Measurements from ENCODE around the gene PEX5. TPM values are rescaled to one million over a fixed set of nuclear protein-coding genes. Genes with fewer than 3 reads are reported as not detected.
"Not testable (repeated sequence)": the region's sequence is repeated elsewhere in the genome, so short reads cannot be mapped to it uniquely, and the experiment has no call there.

The PEX5 gene
- total RNA-seq, 1 donor from 2014 or later = 22.2 TPM

GRCh38 chr12:7160183-7160582 lies 29.3 kb upstream of the PEX5 start:
- no peak for DNase-seq (ENCODE audit: low read depth in 2 of 2)

- DNase-seq (ENCODE audit: low read depth in 2 of 2) = no peak
Measured at GRCh38 chr12:7161327-7161726, 28.2 kb upstream of the PEX5 start.

- DNase-seq (ENCODE audit: low read depth in 2 of 2) = no peak
Measured at GRCh38 chr12:7161811-7162210, 27.7 kb upstream of the PEX5 start.

- DNase-seq (ENCODE audit: low read depth in 2 of 2) = peak; percentile 19 to 28
Measured at GRCh38 chr12:7162691-7163114, 26.8 kb upstream of the PEX5 start.

- DNase-seq (ENCODE audit: low read depth in 2 of 2) = no peak
Measured at GRCh38 chr12:7169951-7170350, 19.5 kb upstream of the PEX5 start.

- no peak for DNase-seq (ENCODE audit: low read depth in 2 of 2)
Measured at GRCh38 chr12:7171854-7172253, 17.6 kb upstream of the PEX5 start.

- DNase-seq (ENCODE audit: low read depth in 2 of 2) = no peak
Measured at GRCh38 chr12:7175493-7175892, 14.0 kb upstream of the PEX5 start.

GRCh38 chr12:7176595-7176994 lies 12.9 kb upstream of the PEX5 start:
- no peak for DNase-seq (ENCODE audit: low read depth in 2 of 2)

GRCh38 chr12:7178481-7178880 lies 11.0 kb upstream of the PEX5 start:
- no peak for DNase-seq (ENCODE audit: low read depth in 2 of 2)

GRCh38 chr12:7180685-7181084 lies 8.8 kb upstream of the PEX5 start:
- no peak for DNase-seq (ENCODE audit: low read depth in 2 of 2)

GRCh38 chr12:7186058-7186457 lies 3.4 kb upstream of the PEX5 start:
- not testable (repeated sequence) for DNase-seq (ENCODE audit: low read depth in 2 of 2)

GRCh38 chr12:7188562-7189397 lies 706 bp upstream of the PEX5 start:
- peak; percentile 95 to 100 for DNase-seq (ENCODE audit: low read depth in 2 of 2)

GRCh38 chr12:7190268-7191055 lies 976 bp downstream of the PEX5 start:
- DNase-seq (ENCODE audit: low read depth in 2 of 2) = peak; percentile 22 to 23

GRCh38 chr12:7193674-7194073 lies 4.2 kb downstream of the PEX5 start:
- no peak for DNase-seq (ENCODE audit: low read depth in 2 of 2)

- no peak for DNase-seq (ENCODE audit: low read depth in 2 of 2)
Measured at GRCh38 chr12:7197841-7198240, 8.4 kb downstream of the PEX5 start.

- no peak for DNase-seq (ENCODE audit: low read depth in 2 of 2)
Measured at GRCh38 chr12:7203109-7203508, 13.6 kb downstream of the PEX5 start.

GRCh38 chr12:7205091-7205490 lies 15.6 kb downstream of the PEX5 start:
- no peak for DNase-seq (ENCODE audit: low read depth in 2 of 2)

- DNase-seq (ENCODE audit: low read depth in 2 of 2) = no peak
Measured at GRCh38 chr12:7206691-7207090, 17.2 kb downstream of the PEX5 start.

GRCh38 chr12:7207866-7208625 lies 18.6 kb downstream of the PEX5 start:
- no peak for DNase-seq (ENCODE audit: low read depth in 2 of 2)

- no peak for DNase-seq (ENCODE audit: low read depth in 2 of 2)
Measured at GRCh38 chr12:7209958-7210357, 20.5 kb downstream of the PEX5 start.

GRCh38 chr12:7210642-7211151 lies 21.2 kb downstream of the PEX5 start:
- DNase-seq (ENCODE audit: low read depth in 2 of 2) = no peak

GRCh38 chr12:7212678-7213077 lies 23.2 kb downstream of the PEX5 start:
- DNase-seq (ENCODE audit: low read depth in 2 of 2) = no peak

Data from lung microvascular endothelial cell (primary cell).